Adrenal gland (tissue), 12 donors: ENCODE results near the gene LBHD2. TPM values are rescaled to one million over a fixed set of nuclear protein-coding genes. Genes with fewer than 3 reads are reported as not detected.

ENCODE experiments used
- DNase-seq, 7 donors: peaks; one replicate each; pipeline ENCODE4 v3.0.0-alpha.2; 2019 to 2020
- H3K27ac ChIP-seq, 5 donors: fragments of 200-600 bp; sonication (generic) in 4 of 5; 1 replicate in 3 of 5; 2 replicates in 2 of 5; pipeline versions ENCODE4 v1.5.1 to v1.8.0; 2016 to 2020; ENCODE audit warnings: mild to moderate bottlenecking in 1 of 5
- H3K27me3 ChIP-seq: fragments of 200-600 bp; 2 replicates; pipeline ENCODE4 v1.8.0; 2021
- H3K36me3 ChIP-seq, 2 donors: fragments of 200-600 bp; replicated peaks in 1 of 2; 1 replicate in 1 of 2; 2 replicates in 1 of 2; pipeline versions ENCODE4 v1.5.1 to v1.8.0; 2018 to 2022
- H3K4me1 ChIP-seq, 2 donors: fragments of 200-600 bp; replicated peaks in 1 of 2; 1 replicate in 1 of 2; 2 replicates in 1 of 2; pipeline versions ENCODE4 v1.5.1 to v1.8.0; 2018 to 2021
- H3K4me3 ChIP-seq, 4 donors: fragments of 200-600 bp; sonication (generic) in 3 of 4; one replicate each; pipeline ENCODE4 v1.5.1; 2016 to 2018
- H3K9me3 ChIP-seq, 3 donors: fragments of 200-600 bp; sonication (generic) in 1 of 3; replicated peaks in 1 of 3; 1 replicate in 2 of 3; 2 replicates in 1 of 3; pipeline versions ENCODE4 v1.5.1 to v1.8.0; 2016 to 2021
- CTCF ChIP-seq, 6 experiments: fragments of 450-650 bp in 4 of 6; fragments of 200-600 bp in 2 of 6; sonication (generic) in 1 of 6; IDR thresholded peaks; 1 replicate in 5 of 6; 2 replicates in 1 of 6; pipeline versions ENCODE4 v1.5.1 to v1.8.0; 2016 to 2021; ENCODE audit warnings: antibody characterized with exemption in 6 of 6, mild to moderate bottlenecking in 2 of 6, moderate library complexity in 1 of 6
- POLR2A ChIP-seq, 2 donors: fragments of 450-650 bp; IDR thresholded peaks; one replicate each; pipeline ENCODE4 v1.6.1; 2017; ENCODE audit warnings: antibody characterized with exemption in 2 of 2, mild to moderate bottlenecking in 2 of 2, moderate library complexity in 1 of 2
- WGBS, 4 donors: extraction: QIAGEN DNeasy Blood & Tissue Kit in 2 of 4; methylation state at CpG; one replicate each; pipeline versions ENCODE4 v1.1.5 to v1.1.7; 2013 to 2017; 5-methylcytosine and 5-hydroxymethylcytosine counted together
- intact Hi-C, 2 donors: fragments of 100-400 bp; cut with DNase I; formaldehyde crosslinking; loops; one replicate each; pipeline versions ENCODE4 v1.14.1 to v1.15.0; 2022 to 2023
- polyA plus RNA-seq, 3 donors: library from polyadenylated mRNA; stranded (reverse); fragments of 200-250 nt in 2 of 3; fragments of 350-450 nt in 1 of 3; fragmentation: Illumina TruSeq in 1 of 3; extraction: RNeasy Lipid Tissue Mini Kit (QIAGEN cat#74804) in 1 of 3; gene quantifications; one replicate each; pipeline ENCODE4 v1.2.3, GENCODE V29; 2013 to 2014
- total RNA-seq, 9 donors: library from RNA; depleted of rRNA in 4 of 9; stranded (reverse); fragments of >200 nt in 4 of 9; fragments of 120-200 nt in 1 of 9; fragmentation: NEBNext Ultra II Directional in 1 of 9; extraction: Animal tissue kit (Norgen Biotek cat#: 25700) in 1 of 9; gene quantifications; one replicate each; pipeline versions ENCODE4 v1.1.0 to v1.2.4, GENCODE V29; 2013 to 2023
- donor health status: healthy with polysubstance abuse.
- donor health status: Bipolar disorder and iron deficiency.
- donor health status: DM: yes; HTN: yes; CAD: no.
- donor health status: DM: no; HTN: no; CAD: no.
- donor health status: DM: no; HTN: no; CAD: no.
- donor health status: DM: yes; HTN: yes; CAD: no.

Gene LBHD2
- total and polyA plus RNA-seq, 12 donors = 2.1 TPM; not detected in 11

- intact Hi-C loops = no loop called here
- H3K4me3 ChIP-seq = no peak overlapping the region
- H3K27me3 ChIP-seq = no peaks in the 10 kb centered on the region
- H3K27ac ChIP-seq = peak overlapping the region in 1 of 5 donors; percentile 74
- WGBS, 4 donors = 80 to 90% (median 85%) methylated on average over 15 to 26 of the region's 26 CpGs
- no peaks in the 10 kb centered on the region for H3K9me3 ChIP-seq
- no peak for TF ChIP-seq POLR2A (IDR thresholded peaks at IDR 0.05)
- TF ChIP-seq CTCF (IDR thresholded peaks at IDR 0.05) = no peak
- peak in 2 of 7 donors; percentile 59 to 67 for DNase-seq
- peaks cover 26 to 37% of the 10 kb centered on the region in 2 donors for H3K4me1 ChIP-seq
- H3K36me3 ChIP-seq = peaks cover 0 to 51% of the 10 kb centered on the region in 2 donors
Observed at GRCh38 chr14:103135333-103136260, 51.6 kb downstream of the LBHD2 start.

GRCh38 chr14:103136388-103137271, 52.6 kb downstream of the LBHD2 start:
- intact Hi-C loops = no loop called here
- Histone ChIP-seq H3K4me3 (no peak overlapping the region), H3K36me3 (peaks cover 0 to 43% of the 10 kb centered on the region in 2 donors), H3K4me1 (peaks cover 17 to 26% of the 10 kb centered on the region in 2 donors), H3K27ac (peak overlapping the region in 4 of 5 donors; percentile 10 to 74 (median 64)), H3K9me3 (no peaks in the 10 kb centered on the region), H3K27me3 (no peaks in the 10 kb centered on the region)
- no peak for TF ChIP-seq POLR2A (IDR thresholded peaks at IDR 0.05)
- no peak for TF ChIP-seq CTCF (IDR thresholded peaks at IDR 0.05)
- peak; percentile 48 to 83 (median 70) for DNase-seq
- 58 to 76% (median 65%) methylated on average over 19 to 20 of the region's 20 CpGs for WGBS, 4 donors

GRCh38 chr14:103137689-103138300, 53.8 kb downstream of the LBHD2 start:
- peaks cover 7 to 17% of the 10 kb centered on the region in 2 donors for H3K4me1 ChIP-seq
- WGBS, 4 donors = 79 to 94% (median 85%) methylated on average over 13 to 22 of the region's 22 CpGs
- H3K36me3 ChIP-seq = peaks cover 0 to 33% of the 10 kb centered on the region in 2 donors
- peak in 1 of 7 donors; percentile 22 for DNase-seq
- no peak for TF ChIP-seq CTCF (IDR thresholded peaks at IDR 0.05)
- no peak for TF ChIP-seq POLR2A (IDR thresholded peaks at IDR 0.05)
- intact Hi-C loops = no loop called here
- H3K27ac ChIP-seq = peak overlapping the region in 1 of 5 donors; percentile 74
- no peaks in the 10 kb centered on the region for H3K9me3 ChIP-seq
- H3K4me3 ChIP-seq = no peak overlapping the region
- H3K27me3 ChIP-seq = no peaks in the 10 kb centered on the region
